Measurements from ENCODE around the gene DEPDC7. TPM values are rescaled to one million over a fixed set of nuclear protein-coding genes. Genes with fewer than 3 reads are reported as not detected.
A peak's percentile ranks its signal among the peaks of the same experiment; 100 is the strongest.

The DEPDC7 gene
- total RNA-seq, 1 experiment from 2014 or later, result 5.6 TPM

GRCh38 chr11:33060271-33060670 is 44.6 kb downstream of the DEPDC7 start:
- no peak overlapping the region for H3K4me3 ChIP-seq (ENCODE audit: insufficient read depth, low read depth, low read length)
- peaks cover 1% of the 10 kb centered on the region for H3K36me3 ChIP-seq (replicated peaks; ENCODE audit: control insufficient read depth, insufficient read depth, low read length)
- no peak for DNase-seq
- H3K27me3 ChIP-seq (ENCODE audit: control insufficient read depth, insufficient read depth, low read length), result no peaks in the 10 kb centered on the region

DNA sequence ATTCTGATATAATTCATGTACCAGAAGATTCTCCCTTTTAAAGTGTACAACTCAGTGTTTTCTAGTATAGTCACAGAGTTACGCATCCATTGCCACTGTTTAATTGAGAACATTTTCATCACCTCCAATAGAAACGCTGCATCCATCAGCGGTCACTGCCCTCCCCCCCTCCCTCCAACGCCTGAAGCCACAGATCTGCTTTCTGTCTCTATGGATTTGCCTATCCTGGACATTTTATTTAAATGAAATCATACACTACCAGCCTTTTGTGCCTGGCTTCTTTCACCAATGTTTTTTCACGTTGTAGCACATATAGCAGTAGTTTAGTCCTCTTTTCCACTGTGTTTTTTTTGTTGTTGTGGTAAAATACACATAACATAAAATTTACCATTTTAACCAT is 46.5 kb downstream of the DEPDC7 start:
- no peak for DNase-seq
- Histone ChIP-seq H3K36me3 (replicated peaks; ENCODE audit: control insufficient read depth, insufficient read depth, low read length) (peaks cover 1% of the 10 kb centered on the region), H3K4me3 (ENCODE audit: insufficient read depth, low read depth, low read length) (no peak overlapping the region), H3K27me3 (ENCODE audit: control insufficient read depth, insufficient read depth, low read length) (no peaks in the 10 kb centered on the region)

DNA sequence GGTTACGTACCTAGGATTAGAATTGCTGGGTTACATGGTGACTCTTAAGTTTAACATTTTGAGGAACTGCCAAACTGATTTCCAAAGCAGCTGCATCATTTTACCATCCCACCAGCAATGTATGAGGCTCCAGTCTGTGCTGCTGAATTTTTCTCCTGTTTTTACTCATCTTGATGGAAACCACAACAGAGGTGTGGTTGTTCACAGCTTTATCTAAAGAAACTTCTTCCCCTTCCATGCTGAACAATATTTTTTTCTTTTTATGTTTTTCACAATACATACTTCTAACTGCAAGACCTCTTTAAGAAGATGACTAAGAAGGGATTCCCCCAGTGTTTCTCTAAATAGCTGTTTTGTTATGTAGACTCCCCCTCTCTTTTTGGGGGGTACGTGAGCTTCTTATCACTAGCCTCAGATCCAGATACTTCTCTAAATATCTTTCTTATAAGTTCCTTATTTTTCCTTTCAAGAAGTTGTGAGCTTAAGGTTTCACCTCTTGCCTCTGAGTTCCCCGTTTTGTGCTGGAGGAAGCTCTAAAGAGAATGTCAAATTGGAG is 47.7 kb downstream of the DEPDC7 start:
- no peaks in the 10 kb centered on the region; the same call in 1 of the 2 replicates for H3K36me3 ChIP-seq (replicated peaks; ENCODE audit: control insufficient read depth, insufficient read depth, low read length)
- no peaks in the 10 kb centered on the region for H3K27me3 ChIP-seq (ENCODE audit: control insufficient read depth, insufficient read depth, low read length)
- no peak overlapping the region for H3K4me3 ChIP-seq (ENCODE audit: insufficient read depth, low read depth, low read length)
- DNase-seq, result no peak

DNA sequence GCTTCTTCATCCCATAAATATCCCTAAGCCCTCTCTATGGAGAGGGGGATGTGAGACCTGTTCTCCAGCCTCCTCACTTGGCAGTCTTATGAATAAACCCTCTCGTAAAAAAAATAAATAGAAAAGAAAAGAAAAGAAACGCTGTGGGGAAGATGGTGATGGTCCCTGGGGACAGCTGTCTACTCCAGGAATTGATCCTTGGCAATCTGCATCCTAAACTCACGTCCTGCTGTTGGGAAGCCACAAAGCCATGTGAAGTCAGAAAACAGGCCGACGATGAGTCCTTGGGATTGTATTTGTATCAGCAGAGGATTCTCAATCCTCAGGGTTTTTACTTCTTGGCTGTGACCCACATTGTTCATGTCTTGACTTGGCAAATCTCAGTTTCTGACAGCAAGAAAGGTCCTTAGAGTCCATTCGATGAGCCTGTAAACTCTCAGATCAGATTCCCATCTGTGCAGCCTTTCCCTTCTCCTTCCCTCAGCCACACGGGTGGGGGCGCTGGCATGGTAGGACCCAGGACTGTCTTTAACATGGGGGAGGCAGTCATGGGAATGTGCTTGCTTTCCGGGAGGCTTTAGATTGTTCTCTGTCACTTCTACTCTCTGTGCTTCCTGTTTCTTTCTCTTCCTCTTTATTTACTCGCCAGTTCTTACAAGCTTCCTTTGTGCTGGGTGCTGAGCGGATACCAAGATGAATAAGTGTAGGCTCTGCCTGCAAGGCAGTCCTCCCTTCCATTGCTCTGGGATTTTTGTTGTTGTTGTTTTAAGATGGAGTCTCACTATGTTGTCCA is 48.6 kb downstream of the DEPDC7 start:
- peak; percentile 17 for DNase-seq
- H3K4me3 ChIP-seq (ENCODE audit: insufficient read depth, low read depth, low read length), result no peak overlapping the region
- H3K27me3 ChIP-seq (ENCODE audit: control insufficient read depth, insufficient read depth, low read length), result no peaks in the 10 kb centered on the region
- H3K36me3 ChIP-seq (replicated peaks; ENCODE audit: control insufficient read depth, insufficient read depth, low read length), result no peaks in the 10 kb centered on the region; the same call in none of the 2 replicates

GRCh38 chr11:33064866-33065265 is 49.2 kb downstream of the DEPDC7 start:
- Histone ChIP-seq H3K27me3 (ENCODE audit: control insufficient read depth, insufficient read depth, low read length) (no peaks in the 10 kb centered on the region), H3K36me3 (replicated peaks; ENCODE audit: control insufficient read depth, insufficient read depth, low read length) (no peaks in the 10 kb centered on the region; the same call in none of the 2 replicates), H3K4me3 (ENCODE audit: insufficient read depth, low read depth, low read length) (no peak overlapping the region)
- DNase-seq, result no peak

DNA sequence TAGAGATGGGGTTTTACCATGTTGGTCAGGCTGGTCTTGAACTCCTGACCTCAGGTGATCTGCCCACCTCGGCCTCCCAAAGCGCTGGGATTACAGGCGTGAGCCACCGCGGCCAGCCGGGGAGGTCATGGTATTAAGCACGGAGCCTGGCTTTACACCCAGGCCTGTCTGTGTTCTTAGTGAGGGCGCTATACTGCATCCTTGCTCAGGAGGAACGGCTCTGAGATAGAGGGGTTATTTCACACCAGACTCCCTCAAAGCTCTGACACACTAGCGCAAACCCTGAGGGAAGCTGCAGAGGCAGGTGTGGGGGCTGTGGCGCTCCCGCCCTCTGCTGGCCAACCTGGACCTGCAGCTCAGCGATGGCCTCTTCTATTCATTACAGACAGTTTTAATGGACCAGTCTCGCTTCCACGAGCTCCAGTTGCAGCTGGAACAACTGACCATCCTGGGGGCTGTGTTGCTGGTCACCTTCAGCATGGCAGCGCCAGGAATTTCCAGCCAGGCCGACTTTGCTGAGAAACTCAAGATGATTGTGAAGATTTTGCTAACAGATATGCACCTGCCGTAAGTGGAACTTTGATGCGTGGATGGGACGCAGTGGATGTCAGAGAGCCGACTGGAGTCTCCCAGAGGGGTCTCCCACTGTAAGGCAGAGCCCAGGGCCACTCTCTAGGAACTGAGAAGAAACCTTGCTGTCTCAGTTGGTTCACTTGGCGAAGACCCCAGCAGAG is 49.9 kb downstream of the DEPDC7 start:
- no peaks in the 10 kb centered on the region; the same call in none of the 2 replicates for H3K36me3 ChIP-seq (replicated peaks; ENCODE audit: control insufficient read depth, insufficient read depth, low read length)
- no peaks in the 10 kb centered on the region for H3K27me3 ChIP-seq (ENCODE audit: control insufficient read depth, insufficient read depth, low read length)
- no peak overlapping the region for H3K4me3 ChIP-seq (ENCODE audit: insufficient read depth, low read depth, low read length)
- DNase-seq, result peak; percentile 85

- peaks cover 1% of the 10 kb centered on the region for H3K36me3 ChIP-seq (replicated peaks; ENCODE audit: control insufficient read depth, insufficient read depth, low read length)
- no peak for DNase-seq
- no peak overlapping the region for H3K4me3 ChIP-seq (ENCODE audit: insufficient read depth, low read depth, low read length)
- H3K27me3 ChIP-seq (ENCODE audit: control insufficient read depth, insufficient read depth, low read length), result no peaks in the 10 kb centered on the region
These were observed 51.6 kb downstream of the DEPDC7 start for GRCh38 chr11:33067294-33067693.

- H3K4me3 ChIP-seq (ENCODE audit: insufficient read depth, low read depth, low read length), result no peak overlapping the region
- peak; percentile 27 for DNase-seq
- peaks cover 6% of the 10 kb centered on the region for H3K36me3 ChIP-seq (replicated peaks; ENCODE audit: control insufficient read depth, insufficient read depth, low read length)
- H3K27me3 ChIP-seq (ENCODE audit: control insufficient read depth, insufficient read depth, low read length), result no peaks in the 10 kb centered on the region
These were observed 53.1 kb downstream of the DEPDC7 start for GRCh38 chr11:33068611-33069340.

DNA sequence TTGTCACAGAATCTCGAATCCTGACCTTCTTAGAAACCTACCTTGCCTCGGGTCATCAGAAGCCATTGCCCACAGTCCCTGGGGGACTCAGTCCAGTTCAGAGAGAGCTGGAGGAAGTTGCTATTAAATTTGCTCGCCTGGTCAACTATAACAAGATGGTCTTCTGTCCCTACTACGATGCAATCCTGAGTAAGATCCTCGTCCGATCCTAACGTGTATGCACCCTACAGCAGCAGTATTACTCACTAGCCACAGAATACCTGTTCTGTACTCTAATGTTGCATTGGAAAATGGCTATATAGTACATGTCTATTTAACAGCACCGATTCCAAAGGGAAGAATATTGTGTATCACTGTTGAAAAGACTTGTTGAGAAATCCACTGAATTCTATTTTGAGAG is 56.8 kb downstream of the DEPDC7 start:
- no peak for DNase-seq
- Histone ChIP-seq H3K27me3 (ENCODE audit: control insufficient read depth, insufficient read depth, low read length) (no peaks in the 10 kb centered on the region), H3K4me3 (ENCODE audit: insufficient read depth, low read depth, low read length) (no peak overlapping the region), H3K36me3 (replicated peaks; ENCODE audit: control insufficient read depth, insufficient read depth, low read length) (peaks cover 7% of the 10 kb centered on the region)

Other genes starting within 250 kb of the DEPDC7 start
- 0.04 TPM in 1 of 2 replicates, not detected in the other for gene CCDC73, start 221.2 kb upstream of the DEPDC7 start, total RNA-seq (2014; rRNA removed; shearing (Covaris generic))
- gene PRRG4, start 186.0 kb upstream of the DEPDC7 start, total RNA-seq (2014; rRNA removed; shearing (Covaris generic)), result 0.35 and 0.44 TPM in 2 replicates
- gene QSER1, start 123.1 kb upstream of the DEPDC7 start, total RNA-seq (2014; rRNA removed; shearing (Covaris generic)), result 23.7 and 44.9 TPM in 2 replicates
- 10.6 and 12.5 TPM in 2 replicates for gene TCP11L1, start 23.7 kb downstream of the DEPDC7 start, total RNA-seq (2014; rRNA removed; shearing (Covaris generic))
- 31.6 and 46.0 TPM in 2 replicates for gene CSTF3, start 145.6 kb downstream of the DEPDC7 start, total RNA-seq (2014; rRNA removed; shearing (Covaris generic))
- gene HIPK3, start 241.5 kb downstream of the DEPDC7 start, total RNA-seq (2014; rRNA removed; shearing (Covaris generic)), result 18.9 and 23.0 TPM in 2 replicates

All from H7 (cell line).